ENCODE measurements around the gene ADK.

Gene ADK

GRCh38 chr10:74753442-74754211, 602.6 kb downstream of the ADK start:
- FAIRE-seq (no peak), DNase-seq (ENCODE audit: insufficient read length, low spot score) (no peak)
- TF ChIP-seq CTCF (IDR thresholded peaks at IDR 0.05; ENCODE audit: insufficient read depth, missing control alignments) = no peak

- no peak for TF ChIP-seq CTCF (IDR thresholded peaks at IDR 0.05; ENCODE audit: insufficient read depth, missing control alignments)
- no peak for DNase-seq (ENCODE audit: insufficient read length, low spot score)
- no peak for FAIRE-seq
Observed at GRCh38 chr10:74754381-74754821, 603.4 kb downstream of the ADK start.

- FAIRE-seq = no peak
- DNase-seq (ENCODE audit: insufficient read length, low spot score) = no peak
- no peak for TF ChIP-seq CTCF (IDR thresholded peaks at IDR 0.05; ENCODE audit: insufficient read depth, missing control alignments)
Observed at GRCh38 chr10:74755273-74755672, 604.3 kb downstream of the ADK start.
